ENCODE measurements around the gene HDDC2. TPM values are rescaled to one million over a fixed set of nuclear protein-coding genes. Genes with fewer than 3 reads are reported as not detected.
A peak's percentile ranks its signal among the peaks of the same experiment; 100 is the strongest.

Gene HDDC2
- total RNA-seq, 1 experiment from 2014 or later = 149 TPM

DNA sequence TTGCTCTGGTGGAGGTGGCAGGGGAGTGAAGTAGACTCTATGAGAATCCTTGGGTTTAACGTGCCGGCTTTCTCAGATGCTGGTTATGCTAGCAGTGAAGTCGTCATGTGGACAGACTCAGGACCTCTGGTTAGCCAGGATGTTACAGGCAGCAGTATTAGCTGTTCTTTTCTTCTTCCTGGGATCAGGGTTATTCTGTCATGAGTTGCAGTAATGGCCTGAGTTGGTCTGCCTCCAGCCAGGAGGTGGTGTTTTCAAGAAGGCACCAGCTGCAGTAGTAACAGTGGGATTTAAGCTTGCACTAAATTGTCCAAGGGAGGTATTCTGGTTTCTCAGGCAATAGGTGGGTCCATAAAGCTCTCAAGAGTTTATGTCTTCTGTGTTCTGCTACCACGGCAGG is 56.7 kb downstream of the HDDC2 start:
- DNase-seq (ENCODE audit: low read depth) = no peak

DNA sequence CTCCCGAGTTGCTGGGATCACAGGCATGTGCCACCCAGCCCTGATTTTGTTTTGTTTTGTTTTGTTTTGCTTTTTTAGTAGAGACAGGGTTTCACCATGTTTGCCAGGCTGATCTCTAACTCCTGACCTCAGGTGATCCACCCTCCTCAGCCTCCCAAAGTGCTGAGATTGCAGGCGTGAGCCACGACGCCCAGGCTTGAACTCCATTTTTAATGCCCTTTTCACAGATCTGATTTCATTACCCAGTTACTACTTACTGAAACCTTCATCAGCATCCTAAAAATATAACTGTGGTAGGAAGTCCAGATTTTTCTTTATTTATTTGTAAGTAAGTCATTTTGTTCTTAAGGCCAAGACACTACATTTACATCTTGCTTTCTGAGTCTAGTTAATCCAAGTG is 64.0 kb downstream of the HDDC2 start:
- DNase-seq (ENCODE audit: low read depth) = no peak

DNA sequence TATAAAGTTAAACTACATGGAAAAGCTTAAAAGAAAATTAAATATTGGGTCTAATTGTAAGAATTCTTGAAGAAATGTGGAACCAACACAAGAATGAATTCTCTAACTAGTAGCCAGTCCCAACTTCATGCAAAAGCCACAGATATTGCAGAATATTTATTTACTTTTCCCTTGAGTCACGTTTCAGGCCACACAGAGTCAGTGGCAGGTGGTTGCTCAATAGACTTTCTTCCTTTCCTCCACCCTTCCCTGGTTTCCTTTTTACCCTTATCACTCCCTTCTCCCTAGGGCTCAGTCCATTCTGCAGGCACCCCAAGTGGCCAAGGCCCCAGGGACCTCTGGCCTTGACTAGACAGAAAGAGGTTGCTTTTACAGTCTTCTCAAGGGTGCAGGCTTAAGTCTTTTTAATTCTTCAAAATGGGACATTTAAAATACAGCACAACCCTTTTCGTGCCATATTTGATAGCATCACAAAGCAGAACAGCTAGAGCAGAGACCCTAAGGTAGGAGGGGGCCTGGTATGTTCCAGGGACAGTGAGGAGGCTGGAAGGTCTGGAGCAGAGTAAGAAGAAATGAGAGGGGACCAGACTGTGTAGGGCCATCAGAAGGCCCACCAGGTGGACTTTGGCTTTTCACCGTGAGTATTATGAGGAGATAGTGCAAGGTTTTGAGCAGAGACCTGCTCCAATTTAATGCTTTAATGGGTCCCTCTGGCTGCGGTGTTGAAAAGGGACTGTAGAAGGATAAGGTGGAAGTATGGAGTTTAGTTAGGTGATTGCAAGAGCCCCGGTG is 65.0 kb downstream of the HDDC2 start:
- peak; percentile 59 for DNase-seq (ENCODE audit: low read depth)

DNA sequence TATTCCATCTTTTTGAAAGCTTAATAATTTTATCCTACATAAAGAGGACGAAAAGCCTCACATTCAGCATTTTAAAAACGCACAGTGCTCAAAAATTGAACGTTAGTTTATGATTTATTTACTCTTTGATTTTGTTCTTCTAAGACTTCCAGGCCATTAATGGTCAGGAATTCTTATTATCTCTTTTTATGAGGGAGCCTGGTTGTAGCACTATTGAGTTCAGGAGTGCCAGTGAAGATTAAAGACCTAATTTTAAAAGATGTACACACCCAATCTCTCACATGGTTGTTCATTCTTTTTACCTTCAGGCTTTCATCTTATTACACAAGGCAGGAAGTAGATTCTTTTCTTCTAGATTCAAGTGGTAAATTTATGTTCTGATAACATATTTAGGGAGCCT is 68.6 kb downstream of the HDDC2 start:
- DNase-seq (ENCODE audit: low read depth) = no peak

DNA sequence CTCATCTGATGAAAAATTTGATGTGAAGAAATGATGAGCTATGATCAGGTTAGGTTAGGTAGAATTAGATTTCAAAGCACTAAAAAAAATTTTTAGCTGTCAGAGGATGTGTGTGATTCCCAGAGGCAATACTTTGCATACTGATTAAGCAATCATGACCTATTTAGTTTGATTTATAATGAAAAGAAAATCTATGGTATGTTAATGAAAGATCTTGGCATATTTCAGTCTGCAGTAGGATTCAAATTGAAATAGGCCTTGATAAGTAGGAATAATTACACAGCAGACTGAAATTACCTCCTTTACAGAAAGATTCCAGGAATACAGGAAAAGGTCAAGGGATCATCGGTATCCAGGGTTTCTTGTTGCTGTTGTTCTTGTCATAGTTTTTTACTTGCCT is 69.3 kb downstream of the HDDC2 start:
- no peak for DNase-seq (ENCODE audit: low read depth)

DNA sequence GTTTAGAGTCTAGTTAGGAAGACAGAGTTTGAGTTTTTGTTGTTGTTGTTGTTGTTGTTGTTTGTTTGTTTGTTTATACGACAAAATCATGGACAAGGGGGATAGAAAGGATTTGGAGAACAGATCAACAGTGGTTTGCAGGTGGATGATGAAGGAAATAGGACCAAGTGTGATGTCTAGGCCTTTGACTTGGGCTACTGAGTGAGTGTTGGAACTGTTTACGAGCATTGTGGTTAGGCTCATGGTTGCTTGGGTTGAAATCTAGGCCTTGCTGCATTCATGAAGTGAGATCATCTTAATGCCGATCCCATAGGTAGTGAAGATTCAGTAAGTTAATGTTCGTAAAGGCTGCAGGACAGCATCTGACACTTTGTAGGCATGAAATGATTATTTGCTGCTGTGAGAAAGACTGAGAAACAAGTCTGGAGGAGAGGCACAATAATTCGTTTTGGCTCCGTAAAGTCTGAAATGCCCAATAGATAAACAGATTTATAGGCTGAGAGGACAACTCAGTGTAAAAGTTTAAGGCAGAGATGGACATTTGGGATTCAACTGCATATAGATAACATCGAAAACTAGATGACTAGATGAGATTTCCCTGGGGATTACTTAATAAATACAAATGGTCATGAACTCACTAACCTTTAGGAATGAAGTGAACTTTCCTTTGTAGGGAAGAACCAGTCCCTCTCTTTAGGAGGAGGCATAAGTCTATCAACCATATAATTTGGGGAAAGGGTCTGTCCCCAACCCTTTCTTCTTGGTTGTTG is 70.0 kb downstream of the HDDC2 start:
- DNase-seq (ENCODE audit: low read depth) = no peak

DNA sequence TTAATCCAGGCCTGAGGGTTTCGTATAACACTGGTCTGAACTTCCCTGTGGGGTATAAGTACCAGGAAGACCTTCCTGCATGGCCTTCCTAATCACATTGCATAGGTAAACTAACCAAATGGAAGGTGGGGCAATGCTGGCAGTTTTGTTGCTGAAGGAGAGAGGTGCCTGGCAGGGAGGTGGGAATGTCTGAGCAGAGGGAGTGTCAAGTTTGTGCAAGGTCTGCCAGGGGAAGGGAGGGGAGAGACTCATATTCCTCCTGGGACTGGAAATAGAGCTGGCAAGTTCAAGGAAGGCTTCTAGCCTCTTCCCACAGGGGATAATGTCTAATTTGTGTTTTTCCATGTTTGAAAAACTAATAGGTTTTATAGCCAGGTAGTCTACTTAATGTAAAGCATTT is 70.6 kb downstream of the HDDC2 start:
- no peak for DNase-seq (ENCODE audit: low read depth)

DNA sequence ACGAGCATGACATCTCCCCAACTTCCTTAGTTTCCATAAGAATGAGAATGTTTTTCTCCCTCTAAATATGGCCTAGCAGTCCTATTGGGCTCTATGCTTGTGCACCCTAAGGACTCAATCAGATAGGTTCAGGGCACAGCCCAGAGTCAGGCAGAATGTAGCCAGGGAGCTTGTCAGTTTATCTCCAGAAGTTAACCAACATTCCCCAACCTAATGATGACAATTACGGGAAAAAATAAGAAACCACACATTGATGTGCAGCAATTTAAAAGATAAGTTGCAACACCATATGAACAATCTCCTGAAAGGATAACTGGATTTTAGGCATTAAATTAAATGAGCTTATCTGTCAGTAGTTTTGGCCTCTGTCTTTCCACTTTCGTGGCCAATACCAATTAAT is 71.1 kb downstream of the HDDC2 start:
- DNase-seq (ENCODE audit: low read depth) = no peak

DNA sequence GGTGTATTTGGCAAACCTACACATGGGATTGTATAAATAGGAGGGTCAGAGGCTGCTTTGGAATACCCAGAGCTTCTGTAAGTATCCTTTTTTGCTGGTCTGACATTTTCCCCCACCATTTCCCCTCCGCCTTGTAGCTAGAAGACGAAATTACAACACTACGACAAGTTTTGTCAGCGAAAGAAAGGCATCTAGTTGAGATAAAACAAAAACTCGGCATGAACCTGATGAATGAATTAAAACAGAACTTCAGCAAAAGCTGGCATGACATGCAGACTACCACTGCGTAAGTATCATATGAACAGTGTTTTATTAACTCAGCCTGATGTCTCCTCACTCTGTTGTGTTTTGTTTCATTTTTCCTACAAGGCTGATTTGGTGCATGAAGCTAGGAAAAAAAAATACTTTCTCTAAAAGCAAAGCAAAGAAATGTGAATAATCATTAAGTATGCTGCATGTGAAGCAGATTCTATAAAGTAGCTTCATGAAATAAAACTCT is 72.7 kb downstream of the HDDC2 start:
- DNase-seq (ENCODE audit: low read depth) = no peak

DNA sequence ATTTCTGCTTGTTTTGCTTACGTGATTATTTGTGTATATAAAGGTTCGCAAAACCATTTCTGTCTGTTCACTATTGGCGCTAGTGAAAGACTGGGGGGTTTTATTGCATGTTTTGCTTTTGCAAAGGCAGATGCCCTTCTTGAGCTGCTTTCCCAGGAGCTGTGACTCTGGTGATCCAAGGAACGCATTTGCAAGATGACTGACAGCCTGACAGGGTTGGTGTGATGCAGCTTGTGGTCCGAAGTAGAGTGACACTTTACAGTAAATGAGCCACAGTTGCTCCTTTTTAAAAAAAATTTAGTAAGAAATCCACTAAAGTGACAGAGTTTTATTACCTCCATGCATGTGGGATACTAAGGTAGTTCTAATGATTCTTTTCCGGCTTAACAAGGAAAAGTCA is 74.5 kb downstream of the HDDC2 start:
- DNase-seq (ENCODE audit: low read depth) = no peak

Other genes with a start within 250 kb of the HDDC2 start
- gene TPD52L1, start 148.2 kb downstream of the HDDC2 start, total RNA-seq (2014; rRNA removed; shearing (Covaris generic)) = 13.6 and 18.1 TPM in 2 replicates